Stimulated activated CD4-positive, alpha-beta T cell treated with anti-CD3 and anti-CD28 coated beads, Interleukin-12 subunit alpha, Interleukin-12 subunit beta, amount 100 ng/mL, for 24 hours (primary cell): Measurements from ENCODE around the gene PTGFRN.
"Not testable (repeated sequence)": the region's sequence is repeated elsewhere in the genome, so short reads cannot be mapped to it uniquely, and the experiment has no call there.

Source experiments
- DNase-seq, 2 experiments: peaks; one replicate each; pipeline ENCODE4 v3.0.0-alpha.2; 2020; ENCODE audit warnings: low read depth in 2 of 2

The PTGFRN gene

GRCh38 chr1:116909512-116910378, at the start of gene PTGFRN:
Gene PTGFRN (plus strand): TSS chr1:116909916. CDS start chr1:116910204, 288 bp downstream.
- DNase-seq, result peak in 1 of 2 experiments; percentile 26

DNA sequence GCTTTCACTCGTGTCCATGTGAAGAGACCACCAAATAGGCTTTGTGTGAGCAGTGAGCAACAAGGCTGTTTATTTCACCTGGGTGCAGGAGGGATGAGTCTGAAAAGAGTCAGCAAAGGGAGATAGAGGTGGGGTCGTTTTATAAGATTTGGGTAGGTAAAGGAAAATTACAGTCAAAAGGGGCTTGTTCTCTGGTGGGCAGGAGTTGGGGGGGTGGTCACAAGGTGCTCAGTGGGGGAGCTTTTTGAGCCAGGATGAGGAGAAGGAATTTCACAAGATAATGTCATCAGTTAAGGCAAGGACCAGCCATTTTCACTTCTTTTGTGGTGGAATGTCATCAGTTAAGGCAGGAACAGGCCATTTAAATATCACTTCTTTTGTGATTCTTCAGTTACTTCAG, 49.5 kb upstream of the PTGFRN start:
- not testable (repeated sequence) for DNase-seq

GRCh38 chr1:116861137-116861536, 48.6 kb upstream of the PTGFRN start:
- no peak for DNase-seq

- DNase-seq, result not testable (repeated sequence)
These were observed 46.7 kb upstream of the PTGFRN start for GRCh38 chr1:116863031-116863430.

DNA sequence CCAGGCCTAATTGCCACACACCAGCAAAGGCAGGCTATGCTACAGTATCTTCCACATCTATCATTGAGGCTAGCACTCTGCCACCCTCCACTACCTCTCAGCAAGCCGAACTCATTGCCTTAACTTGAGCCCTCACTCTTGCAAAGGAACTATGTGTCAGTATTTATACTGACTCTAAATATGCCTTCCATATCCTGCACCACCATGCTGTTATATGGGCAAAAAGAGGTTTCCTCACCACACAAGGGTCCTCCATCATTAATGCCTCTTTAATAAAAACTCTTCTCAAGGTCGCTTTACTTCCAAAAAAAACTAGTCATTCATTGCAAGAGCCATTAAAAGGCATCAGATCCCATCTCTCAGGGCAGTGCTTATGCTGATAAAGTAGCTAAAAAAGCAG, 43.2 kb upstream of the PTGFRN start:
- DNase-seq, result not testable (repeated sequence)

DNA sequence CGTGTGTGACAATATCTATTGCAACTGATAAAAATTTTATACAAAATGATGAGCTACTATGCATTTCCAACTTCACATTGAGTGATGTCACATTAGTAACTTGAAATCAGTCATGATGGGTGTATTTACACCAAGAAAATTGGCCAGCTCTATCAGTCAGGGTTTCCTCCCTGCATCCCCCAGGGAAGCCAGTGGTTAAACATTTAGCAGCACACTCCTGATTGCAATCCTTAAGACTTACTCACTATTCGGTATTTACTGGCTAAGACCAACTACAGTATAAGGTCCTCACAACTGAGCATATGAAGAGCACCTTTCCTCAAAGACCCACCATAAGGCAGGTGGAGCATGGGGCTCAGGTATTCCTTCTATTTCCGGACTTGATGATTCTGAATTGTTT, 41.3 kb upstream of the PTGFRN start:
- no peak for DNase-seq

DNA sequence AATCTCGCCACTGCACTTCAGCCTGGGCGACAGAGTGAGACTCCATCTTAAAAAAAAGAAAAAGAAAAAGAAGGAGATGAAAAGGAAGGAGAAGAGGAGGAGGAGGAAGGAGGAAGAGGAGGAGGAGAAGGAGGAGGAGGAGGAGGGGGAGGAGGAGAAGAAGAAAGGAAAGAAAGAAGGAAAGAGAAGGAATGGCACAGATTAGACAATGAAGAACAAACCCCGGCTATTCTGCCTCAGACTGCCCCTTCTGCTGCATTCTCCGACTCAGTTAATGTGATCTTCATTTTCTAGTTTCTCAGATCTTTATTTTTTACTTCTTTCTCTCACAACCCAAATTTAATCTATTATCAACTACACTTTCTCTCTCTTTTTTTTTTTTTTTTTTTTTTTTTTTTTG, 40.1 kb upstream of the PTGFRN start:
- DNase-seq, result no peak

GRCh38 chr1:116870300-116870699, 39.4 kb upstream of the PTGFRN start:
- DNase-seq, result no peak

GRCh38 chr1:116871779-116872146, 38.0 kb upstream of the PTGFRN start:
- DNase-seq, result no peak

DNA sequence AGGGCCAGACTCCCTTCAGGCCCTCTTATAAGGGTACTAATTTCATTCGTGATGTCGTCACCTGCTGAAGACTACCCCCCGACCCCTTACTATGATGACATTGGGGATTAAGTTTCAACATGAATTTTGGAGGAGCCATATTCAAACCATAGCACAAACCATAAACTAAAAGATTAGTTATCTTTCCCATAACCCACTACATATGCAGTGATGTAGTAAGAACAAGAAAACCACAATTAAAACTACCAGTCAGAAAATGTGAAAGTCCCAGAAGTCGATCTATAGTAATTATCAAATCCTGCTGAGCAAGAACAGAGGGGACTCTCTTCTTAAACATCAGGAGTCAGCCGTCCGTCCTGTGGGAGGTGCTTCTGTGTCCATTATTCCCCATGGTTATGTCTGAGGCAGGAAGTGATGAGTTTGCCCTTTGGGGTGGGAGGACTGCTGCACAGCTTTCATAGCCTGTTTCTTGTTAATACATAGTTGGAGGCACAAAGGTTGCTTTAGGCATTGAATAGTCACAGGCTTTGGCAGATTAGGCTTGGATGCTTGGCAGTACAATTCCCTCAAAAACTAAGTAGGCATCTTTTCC, 35.9 kb upstream of the PTGFRN start:
- no peak for DNase-seq

- DNase-seq, result no peak
These were observed 34.9 kb upstream of the PTGFRN start for GRCh38 chr1:116874733-116875249.

DNA sequence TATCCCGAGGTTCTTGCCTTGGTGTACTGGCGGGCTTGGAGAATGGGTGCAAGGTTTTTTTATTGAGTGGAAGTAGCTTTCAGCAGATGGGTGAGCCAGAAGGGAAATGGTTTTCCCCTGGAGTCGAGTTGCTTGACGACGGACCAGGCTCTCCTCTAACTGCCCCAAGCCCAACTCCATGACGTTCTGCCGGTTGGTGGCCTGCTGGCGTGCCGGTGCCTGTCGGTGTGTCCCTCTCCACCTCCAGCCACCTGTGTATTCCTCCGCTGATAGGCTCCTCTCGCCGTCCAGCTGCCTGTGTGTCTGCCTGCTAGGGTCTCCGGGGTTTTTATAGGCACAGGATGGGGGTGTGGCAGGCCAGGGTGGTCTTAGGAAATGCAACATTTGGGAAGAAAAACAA, 34.3 kb upstream of the PTGFRN start:
- DNase-seq, result no peak

- not testable (repeated sequence) for DNase-seq
These were observed 33.8 kb upstream of the PTGFRN start for GRCh38 chr1:116875946-116876345.

- no peak for DNase-seq
These were observed 32.4 kb upstream of the PTGFRN start for GRCh38 chr1:116877141-116877818.

- no peak for DNase-seq
These were observed 30.8 kb upstream of the PTGFRN start for GRCh38 chr1:116878804-116879477.

DNA sequence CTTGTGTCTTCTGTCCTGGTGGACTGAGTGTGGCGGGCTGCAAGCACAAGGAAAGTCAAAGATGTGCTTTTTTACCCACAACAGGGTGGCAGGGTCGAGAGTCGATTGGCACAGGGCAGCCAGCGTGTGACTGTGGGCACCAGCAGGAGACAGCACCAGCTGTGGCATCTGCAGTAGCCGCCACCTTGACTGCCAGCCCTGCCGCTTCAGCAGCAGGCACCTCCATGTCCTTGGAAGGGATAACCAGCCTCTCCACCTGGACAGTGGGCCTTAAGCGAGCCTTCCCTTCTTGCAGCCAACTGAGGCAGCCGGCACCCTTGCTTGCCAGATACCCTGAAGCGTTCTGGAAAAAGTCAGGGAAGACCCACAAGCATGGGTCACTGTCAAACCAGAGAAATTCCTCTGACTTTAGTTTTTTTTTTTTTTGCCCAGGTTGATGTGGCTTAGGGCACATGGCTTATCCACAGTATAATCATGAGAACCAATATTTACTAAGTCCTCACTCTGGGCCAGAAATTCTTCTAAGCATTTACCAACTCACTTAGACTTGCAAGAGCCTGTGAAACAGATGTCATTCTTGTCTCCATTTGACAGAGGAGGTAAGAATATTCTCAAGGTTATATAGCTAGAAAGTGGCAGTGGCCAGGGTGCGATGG, 30.1 kb upstream of the PTGFRN start:
- DNase-seq, result no peak

- DNase-seq, result no peak
These were observed 28.8 kb upstream of the PTGFRN start for GRCh38 chr1:116880917-116881316.

GRCh38 chr1:116881879-116882520, 27.7 kb upstream of the PTGFRN start:
- DNase-seq, result peak in 1 of 2 experiments; percentile 19

DNA sequence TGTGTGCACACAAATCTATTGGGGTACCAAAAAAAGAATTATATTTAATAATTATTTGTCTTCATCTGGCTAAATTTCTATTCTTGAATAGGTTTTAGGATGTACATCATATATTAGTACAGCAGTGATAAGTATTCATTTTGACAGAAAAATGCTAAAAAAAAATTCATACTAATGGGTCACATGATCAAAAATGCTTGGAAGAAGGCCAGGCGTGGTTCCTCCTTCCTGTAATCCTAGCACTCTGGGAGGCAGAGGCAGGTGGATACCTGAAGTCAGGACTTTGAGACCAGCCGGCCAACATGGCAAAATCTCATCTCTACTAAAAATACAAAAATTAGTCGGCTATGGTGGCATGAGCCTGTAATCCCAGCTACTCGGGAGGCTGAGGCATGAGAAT, 26.9 kb upstream of the PTGFRN start:
- DNase-seq, result no peak

DNA sequence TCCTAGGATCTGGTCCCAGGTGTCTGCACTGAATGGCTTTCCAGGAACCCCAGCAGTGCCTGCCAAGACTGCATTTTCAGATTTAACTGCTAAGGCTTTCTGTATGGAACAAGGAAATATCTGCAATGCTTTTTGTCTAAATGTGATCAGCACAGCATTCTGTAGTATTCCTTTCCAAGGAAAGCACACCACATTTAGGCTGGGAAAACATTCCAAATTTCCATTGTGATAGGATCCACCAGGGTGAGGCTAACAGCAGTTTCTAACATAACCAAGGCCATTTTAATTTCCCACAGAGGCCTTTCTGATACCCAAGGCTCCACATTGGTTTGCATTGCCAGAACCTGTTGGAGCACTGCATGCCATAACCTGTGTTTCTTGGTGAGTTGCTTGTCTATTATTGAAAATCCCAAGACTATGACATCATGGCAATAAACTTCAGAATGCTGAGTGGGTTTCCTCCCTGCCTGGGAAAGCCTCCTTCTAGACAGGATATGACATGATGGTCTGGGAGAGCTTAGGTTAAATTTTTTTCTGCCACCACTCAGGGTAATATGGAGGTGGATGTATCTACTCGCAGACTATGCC, 23.3 kb upstream of the PTGFRN start:
- no peak for DNase-seq

GRCh38 chr1:116887212-116887611, 22.5 kb upstream of the PTGFRN start:
- no peak for DNase-seq
